ENCODE data around the gene INAFM2.

INAFM2 gene

GRCh38 chr15:40333922-40334492 lies 10.5 kb downstream of the INAFM2 start (continued):
- no peak for TF ChIP-seq RBAK (tag by site-specific recombination; IDR thresholded peaks at IDR 0.05)
- no peak for TF ChIP-seq ZNF311 (tag by site-specific recombination; IDR thresholded peaks at IDR 0.05; ENCODE audit: borderline replicate concordance)
- 0 out of 2 replicates have a peak, but pooled peaks have one; percentile 8 for TF ChIP-seq SCRT1 (tag by site-specific recombination; IDR thresholded peaks at IDR 0.05; ENCODE audit: borderline replicate concordance)
- TF ChIP-seq ZNF791 (tag by site-specific recombination; IDR thresholded peaks at IDR 0.05), result no peak
- TF ChIP-seq ZNF626 (tag by site-specific recombination; IDR thresholded peaks at IDR 0.05), result no peak
- TF ChIP-seq ZNF510 (tag by site-specific recombination; IDR thresholded peaks at IDR 0.05; ENCODE audit: insufficient replicate concordance), result no peak
- TF ChIP-seq, protein P1, sequence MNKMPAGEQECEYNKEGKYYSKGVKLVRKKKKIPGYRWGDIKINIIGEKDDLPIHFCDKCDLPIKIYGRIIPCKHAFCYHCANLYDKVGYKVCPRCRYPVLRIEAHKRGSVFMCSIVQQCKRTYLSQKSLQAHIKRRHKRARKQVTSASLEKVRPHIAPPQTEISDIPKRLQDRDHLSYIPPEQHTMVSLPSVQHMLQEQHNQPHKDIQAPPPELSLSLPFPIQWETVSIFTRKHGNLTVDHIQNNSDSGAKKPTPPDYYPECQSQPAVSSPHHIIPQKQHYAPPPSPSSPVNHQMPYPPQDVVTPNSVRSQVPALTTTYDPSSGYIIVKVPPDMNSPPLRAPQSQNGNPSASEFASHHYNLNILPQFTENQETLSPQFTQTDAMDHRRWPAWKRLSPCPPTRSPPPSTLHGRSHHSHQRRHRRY (tag by site-specific recombination; IDR thresholded peaks at IDR 0.05), result no peak
- TF ChIP-seq ZIC2 (tag by site-specific recombination; IDR thresholded peaks at IDR 0.05), result peak; percentile 87
- no peak for TF ChIP-seq ZNF423 (tag by site-specific recombination; IDR thresholded peaks at IDR 0.05)
- no peak for TF ChIP-seq ZNF658 (tag by site-specific recombination; IDR thresholded peaks at IDR 0.05)
- no peak for TF ChIP-seq ZNF132 (tag by site-specific recombination; IDR thresholded peaks at IDR 0.05; ENCODE audit: borderline replicate concordance)
- peak; percentile 56 for TF ChIP-seq ZNF341 (tag by site-specific recombination; IDR thresholded peaks at IDR 0.05; ENCODE audit: low read depth)
- TF ChIP-seq ZNF560 (tag by site-specific recombination; IDR thresholded peaks at IDR 0.05; ENCODE audit: borderline replicate concordance), result no peak
- no peak for TF ChIP-seq INSM2 (tag by site-specific recombination; IDR thresholded peaks at IDR 0.05)
- no peak for TF ChIP-seq ZNF76 (tag by site-specific recombination; IDR thresholded peaks at IDR 0.05; ENCODE audit: borderline replicate concordance, low read depth)
- no peak for TF ChIP-seq ZNF548 (tag by site-specific recombination; IDR thresholded peaks at IDR 0.05)
- no peak for TF ChIP-seq ZNF214 (tag by site-specific recombination; IDR thresholded peaks at IDR 0.05; ENCODE audit: borderline replicate concordance)
- TF ChIP-seq, protein P2, sequence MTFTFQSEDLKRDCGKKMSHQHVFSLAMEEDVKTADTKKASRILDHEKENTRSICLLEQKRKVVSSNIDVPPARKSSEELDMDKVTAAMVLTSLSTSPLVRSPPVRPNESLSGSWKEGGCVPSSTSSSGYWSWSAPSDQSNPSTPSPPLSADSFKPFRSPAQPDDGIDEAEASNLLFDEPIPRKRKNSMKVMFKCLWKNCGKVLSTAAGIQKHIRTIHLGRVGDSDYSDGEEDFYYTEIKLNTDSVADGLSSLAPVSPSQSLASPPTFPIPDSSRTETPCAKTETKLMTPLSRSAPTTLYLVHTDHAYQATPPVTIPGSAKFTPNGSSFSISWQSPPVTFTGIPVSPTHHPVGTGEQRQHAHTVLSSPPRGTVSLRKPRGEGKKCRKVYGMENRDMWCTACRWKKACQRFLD (tag by site-specific recombination; IDR thresholded peaks at IDR 0.05), result no peak
- peak; percentile 68 for TF ChIP-seq ZBTB8A (tag by site-specific recombination; IDR thresholded peaks at IDR 0.05)
- peak; percentile 80 for TF ChIP-seq SCRT2 (tag by site-specific recombination; IDR thresholded peaks at IDR 0.05)
- no peak for TF ChIP-seq ZBTB1 (tag by site-specific recombination; IDR thresholded peaks at IDR 0.05)
- TF ChIP-seq ZNF26 (tag by site-specific recombination; IDR thresholded peaks at IDR 0.05), result no peak
- TF ChIP-seq ZNF664 (tag by site-specific recombination; IDR thresholded peaks at IDR 0.05), result no peak
- TF ChIP-seq ZFHX2 (tag by site-specific recombination; conservative IDR thresholded peaks at IDR 0.05), result peak; percentile 38; the same call in 1 of the 2 replicates
- TF ChIP-seq SP2 (tag by site-specific recombination; IDR thresholded peaks at IDR 0.05), result peak; percentile 41
- TF ChIP-seq ZNF629 (tag by site-specific recombination; IDR thresholded peaks at IDR 0.05), result peak; percentile 65
- TF ChIP-seq EGR2 (tag by site-specific recombination; IDR thresholded peaks at IDR 0.05; ENCODE audit: low read depth), result peak; percentile 53
- no peak for TF ChIP-seq ZNF654 (tag by site-specific recombination; IDR thresholded peaks at IDR 0.05; ENCODE audit: low read depth)
- TF ChIP-seq ZNF585B (tag by site-specific recombination; IDR thresholded peaks at IDR 0.05), result no peak
- TF ChIP-seq HIC1 (tag by site-specific recombination; IDR thresholded peaks at IDR 0.05), result no peak
- TF ChIP-seq HOXA7 (CRISPR knock-in tag; IDR thresholded peaks at IDR 0.05; ENCODE audit: borderline replicate concordance), result no peak
- TF ChIP-seq KLF8 (tag by site-specific recombination; IDR thresholded peaks at IDR 0.05), result no peak
- peak; percentile 31; the same call in 1 of the 2 replicates for TF ChIP-seq ATF2 (tag by site-specific recombination; IDR thresholded peaks at IDR 0.05; ENCODE audit: low read depth)
